DMS114 treated with DMSO at 0.1 percent for 48 hours (cell line): Measurements from ENCODE around the gene KCNN2.

Source experiments
- DNase-seq: peaks from one replicate; lab custom pipeline; 2025; ENCODE audit not compliant: unreplicated experiment; lab: John Stamatoyannopoulos, UW

KCNN2 gene

DNA sequence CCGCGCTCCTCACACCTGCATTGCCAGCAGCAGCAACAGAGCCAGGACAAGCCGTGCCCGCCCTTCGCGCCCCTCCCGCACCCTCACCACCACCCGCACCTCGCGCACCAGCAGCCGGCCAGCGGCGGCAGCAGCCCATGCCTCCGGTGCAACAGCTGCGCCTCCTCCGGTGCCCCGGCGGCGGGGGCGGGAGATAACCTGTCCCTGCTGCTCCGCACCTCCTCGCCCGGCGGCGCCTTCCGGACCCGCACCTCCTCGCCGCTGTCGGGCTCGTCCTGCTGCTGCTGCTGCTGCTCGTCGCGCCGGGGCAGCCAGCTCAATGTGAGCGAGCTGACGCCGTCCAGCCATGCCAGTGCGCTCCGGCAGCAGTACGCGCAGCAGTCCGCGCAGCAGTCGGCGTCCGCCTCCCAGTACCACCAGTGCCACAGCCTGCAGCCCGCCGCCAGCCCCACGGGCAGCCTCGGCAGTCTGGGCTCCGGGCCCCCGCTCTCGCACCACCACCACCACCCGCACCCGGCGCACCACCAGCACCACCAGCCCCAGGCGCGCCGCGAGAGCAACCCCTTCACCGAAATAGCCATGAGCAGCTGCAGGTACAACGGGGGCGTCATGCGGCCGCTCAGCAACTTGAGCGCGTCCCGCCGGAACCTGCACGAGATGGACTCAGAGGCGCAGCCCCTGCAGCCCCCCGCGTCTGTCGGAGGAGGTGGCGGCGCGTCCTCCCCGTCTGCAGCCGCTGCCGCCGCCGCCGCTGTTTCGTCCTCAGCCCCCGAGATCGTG, 517 bp downstream of the KCNN2 start:
- DNase-seq, result no peak

DNA sequence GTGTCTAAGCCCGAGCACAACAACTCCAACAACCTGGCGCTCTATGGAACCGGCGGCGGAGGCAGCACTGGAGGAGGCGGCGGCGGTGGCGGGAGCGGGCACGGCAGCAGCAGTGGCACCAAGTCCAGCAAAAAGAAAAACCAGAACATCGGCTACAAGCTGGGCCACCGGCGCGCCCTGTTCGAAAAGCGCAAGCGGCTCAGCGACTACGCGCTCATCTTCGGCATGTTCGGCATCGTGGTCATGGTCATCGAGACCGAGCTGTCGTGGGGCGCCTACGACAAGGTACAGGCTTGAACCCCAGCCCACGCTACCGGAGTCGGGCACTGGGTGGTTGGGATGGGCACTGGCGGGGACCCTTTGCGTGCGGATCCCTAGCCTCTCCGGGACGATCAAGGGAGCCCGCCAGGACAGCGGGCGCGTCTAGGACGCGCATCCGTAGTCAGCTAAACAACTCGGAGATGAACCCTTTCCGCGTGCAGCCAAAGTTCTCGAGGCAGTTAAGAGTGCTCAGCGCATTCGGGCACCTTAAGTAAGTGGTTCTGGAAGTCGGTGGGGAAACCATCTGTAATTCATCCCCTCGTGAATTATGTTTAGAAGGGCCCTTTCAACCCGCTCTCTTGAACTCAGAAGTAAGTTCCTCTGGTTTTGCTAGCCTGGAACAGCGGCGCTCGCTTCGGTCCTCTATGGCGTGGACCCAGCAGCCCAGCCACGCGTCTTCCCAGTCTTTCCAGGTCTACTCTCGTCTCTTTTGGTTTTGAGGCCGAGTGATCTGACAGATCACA, 1.3 kb downstream of the KCNN2 start:
- no peak for DNase-seq

DNA sequence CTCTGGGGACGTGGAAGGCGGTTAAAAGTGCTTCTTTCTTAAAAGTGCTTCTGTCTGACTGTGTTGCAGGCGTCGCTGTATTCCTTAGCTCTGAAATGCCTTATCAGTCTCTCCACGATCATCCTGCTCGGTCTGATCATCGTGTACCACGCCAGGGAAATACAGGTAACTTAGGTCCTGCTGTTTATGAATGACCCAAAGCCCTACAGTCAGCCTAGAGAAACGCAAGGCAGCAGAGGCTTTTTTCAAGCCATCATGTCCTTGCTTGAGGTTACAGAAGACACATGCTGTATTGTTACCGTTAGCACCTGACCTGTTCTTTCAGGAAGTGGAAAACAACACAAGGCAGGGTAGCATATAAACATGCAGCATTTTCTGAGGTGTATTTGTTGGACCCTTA, 2.0 kb downstream of the KCNN2 start:
- DNase-seq, result no peak

DNA sequence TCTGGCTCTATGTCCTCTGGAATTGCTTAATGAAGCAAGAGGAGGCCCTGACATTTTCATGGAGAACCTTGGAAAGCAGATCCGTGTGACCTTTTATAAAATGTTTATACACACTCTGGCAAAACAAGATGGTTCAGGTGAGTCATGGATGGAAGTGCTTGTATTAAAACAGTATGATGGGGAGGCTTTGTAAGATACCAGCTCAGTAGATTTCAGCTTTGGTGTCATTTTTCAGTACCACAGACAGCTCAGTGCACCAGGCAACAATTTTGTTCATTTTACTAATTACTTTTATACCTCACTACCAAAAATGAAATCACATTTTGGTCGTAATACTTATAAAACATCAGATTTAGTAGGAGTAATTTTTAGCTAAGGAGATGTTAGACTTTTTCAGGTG, 5.2 kb downstream of the KCNN2 start:
- DNase-seq, result no peak

DNA sequence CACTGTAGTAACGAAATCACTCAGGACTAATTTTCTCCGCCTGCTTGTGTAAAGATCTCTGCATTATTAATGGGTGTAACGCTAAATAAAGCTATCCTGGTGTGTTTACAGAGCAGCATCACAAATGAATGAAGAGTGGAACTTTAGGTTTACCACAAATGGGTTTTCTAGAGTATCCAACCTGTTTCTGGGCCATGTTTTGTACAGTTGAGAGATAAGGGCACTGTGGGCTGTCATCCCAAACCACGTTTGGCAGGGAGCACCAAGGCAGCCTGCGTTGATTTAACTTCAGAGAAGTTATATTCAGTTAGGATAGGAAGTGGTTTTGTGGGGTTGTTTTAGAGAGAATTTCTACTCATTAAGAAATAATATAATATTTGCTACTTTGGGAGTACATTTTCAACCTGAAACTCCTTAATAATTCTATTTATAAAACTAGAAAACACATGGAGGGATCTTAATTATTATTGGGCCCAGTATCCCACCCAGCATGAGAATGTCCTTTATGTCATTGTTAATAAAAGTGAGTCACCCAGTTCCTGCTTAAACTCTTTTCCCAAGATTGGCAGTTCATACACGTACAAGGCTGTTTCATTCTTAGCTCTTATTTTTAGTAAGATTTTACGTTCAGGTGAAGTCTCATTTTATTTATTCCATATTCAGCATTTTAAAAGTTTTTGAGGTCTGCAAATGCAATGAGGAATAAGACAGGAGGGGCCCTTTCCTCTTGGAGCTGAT, 8.0 kb downstream of the KCNN2 start:
- DNase-seq, result no peak

DNA sequence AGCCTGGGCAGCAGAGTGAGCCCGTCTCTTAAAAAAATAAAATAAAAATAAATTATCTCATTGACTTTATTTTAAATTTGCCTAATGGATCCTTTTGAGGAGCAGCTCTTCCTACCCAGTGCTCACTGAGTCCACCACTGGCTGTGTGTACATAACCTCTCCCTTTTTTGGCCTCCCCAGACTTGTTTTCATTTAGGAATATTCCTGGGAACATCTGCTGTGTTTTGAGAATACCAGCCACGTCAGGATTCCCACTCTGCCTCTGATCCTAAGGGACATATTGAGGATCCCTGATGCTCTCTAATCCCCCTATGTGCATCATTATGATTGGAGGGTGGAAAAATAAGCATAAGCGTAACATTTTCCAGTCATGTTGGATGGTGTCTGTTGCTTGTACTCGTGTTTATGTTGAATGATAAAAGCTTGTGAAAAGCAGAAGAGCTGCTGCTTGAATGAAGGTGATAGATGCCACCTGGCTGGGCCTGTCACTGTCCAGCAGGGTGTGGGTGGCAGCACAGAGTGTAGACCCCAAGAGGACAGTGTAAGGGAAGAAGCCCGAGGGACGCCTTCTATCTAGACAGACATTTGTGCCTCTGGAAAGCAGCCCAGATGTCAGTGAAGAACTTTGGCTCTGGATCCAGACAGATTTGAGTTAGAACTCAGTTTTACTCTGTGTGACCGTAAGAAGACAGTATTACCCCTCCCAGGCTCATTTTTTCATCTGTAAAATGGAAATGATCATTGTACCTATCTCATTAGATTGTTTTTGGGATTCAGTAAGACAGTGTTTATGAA, 15.4 kb downstream of the KCNN2 start:
- no peak for DNase-seq

DNA sequence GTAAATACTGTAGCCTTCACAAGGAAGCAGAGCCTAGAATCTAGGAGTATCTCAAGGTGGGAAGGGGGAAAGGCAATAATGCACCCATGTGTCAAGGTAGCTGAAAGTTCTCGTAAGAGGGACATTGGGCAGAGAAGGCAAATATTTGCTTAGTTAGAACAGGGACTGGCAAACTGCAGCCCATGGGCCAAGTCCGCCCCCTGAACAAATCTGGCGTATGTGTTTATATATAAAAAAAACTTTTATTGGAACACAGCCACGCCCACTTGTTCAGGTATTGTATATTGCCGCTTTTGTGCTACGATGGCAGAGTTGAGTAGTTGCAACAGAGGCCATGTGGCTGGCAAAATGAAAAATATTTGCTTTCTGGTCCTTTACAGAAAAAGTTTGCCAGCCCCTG, 16.1 kb downstream of the KCNN2 start:
- no peak for DNase-seq

DNA sequence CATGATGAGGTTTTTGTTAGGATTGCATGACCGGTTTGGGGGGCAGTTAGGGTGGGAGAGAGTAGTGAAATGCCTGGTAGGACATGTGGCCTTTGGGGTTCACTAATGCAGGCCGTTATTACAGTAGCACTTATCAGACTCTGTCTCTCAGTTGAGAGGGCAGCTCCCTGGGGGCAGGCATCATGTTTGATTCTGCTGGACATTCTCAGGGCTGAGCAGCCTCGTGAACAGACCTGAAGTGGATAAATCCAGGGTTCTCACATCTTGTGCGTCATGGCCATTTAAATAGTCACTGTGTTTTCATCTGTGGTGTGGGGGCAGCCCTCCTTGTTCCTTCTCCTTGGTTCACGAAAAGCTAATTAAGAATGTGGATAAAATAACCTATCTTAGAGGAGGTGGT, 18.9 kb downstream of the KCNN2 start:
- DNase-seq, result no peak

DNA sequence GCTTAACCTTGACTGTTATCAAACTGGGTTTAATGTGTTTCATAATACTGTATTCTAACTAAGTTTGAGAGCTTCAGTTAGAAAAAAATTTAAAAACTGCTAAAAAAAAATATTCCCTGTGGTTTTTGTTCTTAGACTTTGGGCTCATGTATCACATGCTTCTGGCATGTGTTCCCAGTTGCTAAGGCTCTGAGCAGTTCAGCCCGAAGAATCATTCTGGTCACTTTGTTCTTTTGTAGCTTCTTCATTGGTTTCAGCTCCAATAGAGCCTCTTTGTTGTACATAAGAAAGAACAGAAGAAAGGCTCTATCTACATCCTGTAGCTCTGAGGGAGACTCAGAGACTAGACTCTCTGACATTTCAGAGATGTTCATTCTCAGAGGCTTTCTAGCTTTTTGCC, 25.6 kb downstream of the KCNN2 start:
- DNase-seq, result no peak

DNA sequence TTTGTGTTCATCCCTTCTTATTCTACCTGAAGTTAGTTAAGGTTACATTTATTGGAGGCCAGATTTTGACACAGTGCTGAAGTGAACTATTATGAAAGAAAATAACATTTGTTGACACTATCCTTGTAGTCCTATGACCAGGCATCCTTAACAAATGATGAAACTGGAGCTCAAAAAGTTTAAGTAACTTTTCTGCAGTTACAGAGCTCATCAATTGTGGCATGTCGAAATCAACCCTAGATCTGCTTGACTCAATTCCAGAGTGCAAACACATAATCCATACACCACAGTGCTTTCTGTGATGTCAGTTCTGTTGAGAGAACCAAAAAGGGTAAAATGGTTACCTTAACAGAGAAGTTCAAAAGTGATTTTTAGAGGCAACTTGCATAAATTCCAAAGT, 28.6 kb downstream of the KCNN2 start:
- no peak for DNase-seq

DNA sequence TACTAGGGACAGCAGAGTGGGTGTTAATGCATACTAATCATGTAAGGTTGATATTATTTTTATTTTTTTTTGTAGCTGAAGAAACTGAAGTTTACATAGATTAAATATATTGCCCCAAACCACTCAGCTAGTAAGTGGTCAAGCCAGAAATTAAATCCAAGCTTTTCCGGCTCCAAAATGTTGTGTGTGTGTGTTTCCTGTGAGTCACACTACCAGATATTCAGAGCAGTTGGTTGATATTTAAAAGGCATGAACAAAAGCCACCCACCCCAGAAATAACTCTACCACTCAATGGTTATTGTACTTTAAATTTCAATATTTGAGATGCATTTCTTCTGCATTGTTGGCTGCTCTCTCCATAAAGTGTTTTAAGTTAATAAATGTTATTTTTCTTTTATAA, 29.5 kb downstream of the KCNN2 start:
- no peak for DNase-seq

DNA sequence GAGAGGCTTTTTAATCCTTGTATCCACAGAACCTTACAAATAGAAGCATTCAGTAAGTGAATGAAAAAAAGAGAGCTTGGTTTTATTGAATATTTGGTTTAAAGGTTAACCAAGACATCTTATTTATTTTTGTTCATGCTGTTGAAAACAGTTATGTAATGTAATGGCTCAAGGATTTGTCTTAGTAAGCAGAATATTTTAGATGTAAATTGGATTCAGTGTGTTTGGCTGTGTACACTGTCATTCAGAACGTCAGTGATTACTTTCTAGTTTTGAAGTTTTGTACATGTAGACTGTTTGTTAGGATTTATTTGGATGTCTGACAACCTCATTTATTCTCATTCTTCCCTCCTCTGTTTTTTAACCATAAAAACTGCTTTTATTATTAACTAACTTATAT, 31.3 kb downstream of the KCNN2 start:
- DNase-seq, result no peak

DNA sequence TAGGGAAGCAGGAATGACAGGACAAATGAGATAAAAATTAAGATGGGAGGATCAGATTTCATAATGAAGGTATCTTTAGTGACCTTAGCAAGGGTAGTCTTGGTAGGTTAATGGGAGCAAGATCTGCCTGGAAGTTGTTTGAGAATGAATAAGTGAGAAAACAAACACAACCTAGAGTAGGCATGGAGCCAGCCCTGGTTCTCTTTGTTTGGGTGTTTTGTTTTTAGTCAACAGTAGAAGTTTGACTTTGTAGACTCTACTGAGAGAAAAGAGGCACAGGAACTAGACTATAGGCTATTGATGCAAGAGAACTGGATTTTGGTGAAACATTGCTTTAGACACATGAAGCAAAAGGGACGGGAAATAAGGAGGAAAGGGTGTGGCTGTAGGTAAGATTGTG, 40.3 kb downstream of the KCNN2 start:
- DNase-seq, result no peak

DNA sequence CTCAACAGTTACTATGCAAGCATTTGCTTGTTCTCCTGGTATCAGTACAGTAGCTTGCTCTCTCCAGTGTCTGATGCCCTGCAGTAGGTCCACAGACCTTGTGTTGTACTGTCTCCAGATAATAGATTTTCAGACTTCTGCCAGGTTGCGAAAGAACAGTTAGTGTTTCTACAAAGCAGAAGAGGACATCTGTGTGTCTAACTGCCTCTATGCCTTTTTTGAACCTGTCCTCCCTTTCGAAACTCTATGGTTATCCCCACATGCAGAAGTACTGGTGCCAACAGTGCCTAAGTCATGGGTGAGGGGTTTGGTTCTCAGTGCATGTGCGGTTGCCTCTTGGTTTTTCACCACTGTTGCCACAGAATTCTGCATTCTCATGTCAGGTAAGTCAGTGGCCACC, 45.9 kb downstream of the KCNN2 start:
- DNase-seq, result no peak

DNA sequence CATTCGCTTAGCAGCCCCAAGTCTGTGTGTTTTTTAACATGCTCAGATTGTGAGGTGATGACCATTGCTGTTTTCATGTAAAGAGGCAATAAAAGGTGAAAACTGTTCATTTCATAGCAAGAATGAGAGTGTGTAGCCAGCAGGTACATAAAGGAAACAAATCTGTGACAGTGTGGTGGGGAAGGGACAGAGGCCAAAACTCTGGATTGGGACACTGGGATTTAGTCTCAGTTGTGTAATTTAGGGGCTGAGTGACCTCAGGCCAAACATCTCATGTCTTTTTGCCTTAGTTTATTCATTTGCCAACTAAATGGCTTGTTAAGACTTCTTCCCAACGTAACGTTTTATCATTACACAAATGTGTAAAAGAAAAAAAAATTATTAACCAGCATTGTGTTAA, 47.0 kb downstream of the KCNN2 start:
- DNase-seq, result no peak

DNA sequence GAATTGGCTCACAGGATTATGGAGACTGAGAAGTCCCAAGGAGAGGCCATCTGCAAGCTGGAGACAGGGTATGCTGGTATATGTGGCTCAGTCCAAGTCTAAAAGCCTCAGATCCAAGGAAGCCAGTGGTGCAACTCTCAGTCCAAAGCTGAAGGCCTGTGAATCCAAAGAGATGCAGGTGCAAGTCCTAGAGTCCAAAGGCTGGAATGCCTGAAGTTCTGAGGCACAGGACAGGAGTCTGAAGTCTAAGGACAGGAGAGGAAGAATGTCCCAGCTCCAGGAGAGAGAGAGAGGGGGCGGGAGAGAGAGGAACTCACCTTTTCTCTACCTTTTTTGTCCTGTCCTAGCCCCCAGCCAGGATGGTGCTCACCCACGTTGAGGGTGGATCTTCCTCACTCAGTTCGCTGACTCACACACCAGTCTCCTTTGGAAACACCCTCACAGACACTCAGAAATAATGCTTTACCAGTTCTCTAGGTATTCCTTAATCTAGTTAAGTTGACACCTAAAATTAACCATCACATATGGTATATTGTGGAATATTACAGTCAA, 49.6 kb downstream of the KCNN2 start:
- no peak for DNase-seq

DNA sequence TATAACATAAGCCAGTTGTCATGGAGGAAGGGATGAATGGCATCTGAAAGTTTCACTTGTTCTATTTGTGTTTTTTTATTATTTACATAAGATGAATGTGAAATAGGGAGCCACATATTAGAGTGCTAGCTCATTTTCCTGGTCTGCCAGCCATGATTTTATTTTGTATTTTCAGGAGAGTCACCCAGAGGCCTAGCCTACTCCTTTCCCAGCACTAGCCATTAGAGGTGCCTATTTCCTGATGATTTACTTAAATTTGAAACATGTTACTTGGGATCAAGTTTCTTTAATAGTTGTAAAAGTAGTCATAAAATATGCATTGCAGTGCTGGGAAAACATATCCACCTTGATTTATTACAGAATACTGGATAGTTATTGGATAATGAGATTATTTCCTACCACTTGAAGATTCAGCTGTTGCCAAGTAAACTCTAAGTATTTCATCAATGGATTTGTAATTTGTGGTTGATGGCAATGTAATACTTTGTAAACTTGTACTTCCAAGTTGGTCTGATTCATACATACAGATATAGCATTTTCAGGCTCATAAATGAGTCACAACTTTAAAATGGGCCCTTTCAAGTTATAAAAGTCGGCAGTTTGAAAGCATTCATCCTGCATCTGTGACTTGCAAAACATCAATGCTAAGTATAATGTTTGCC, 50.8 kb downstream of the KCNN2 start:
- no peak for DNase-seq

DNA sequence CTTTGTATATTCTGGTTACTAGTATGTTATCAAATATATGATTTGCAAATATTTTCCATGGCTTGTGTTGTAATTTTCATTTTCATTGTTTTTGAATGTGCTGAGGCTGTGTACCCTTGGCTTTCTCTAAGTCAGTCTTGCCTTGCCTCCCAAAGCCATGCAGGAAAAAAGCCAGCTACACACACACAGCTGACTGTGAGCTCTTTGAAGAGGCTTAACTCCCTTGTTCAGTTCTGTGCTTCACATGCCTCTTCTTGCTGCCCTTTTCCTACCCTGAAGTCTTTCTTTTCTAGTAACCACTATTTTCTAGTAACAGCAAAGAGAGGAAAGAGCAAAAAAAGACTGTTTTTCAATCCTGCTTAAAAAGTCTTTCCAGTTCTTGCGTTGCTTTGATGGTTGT, 53.9 kb downstream of the KCNN2 start:
- no peak for DNase-seq

DNA sequence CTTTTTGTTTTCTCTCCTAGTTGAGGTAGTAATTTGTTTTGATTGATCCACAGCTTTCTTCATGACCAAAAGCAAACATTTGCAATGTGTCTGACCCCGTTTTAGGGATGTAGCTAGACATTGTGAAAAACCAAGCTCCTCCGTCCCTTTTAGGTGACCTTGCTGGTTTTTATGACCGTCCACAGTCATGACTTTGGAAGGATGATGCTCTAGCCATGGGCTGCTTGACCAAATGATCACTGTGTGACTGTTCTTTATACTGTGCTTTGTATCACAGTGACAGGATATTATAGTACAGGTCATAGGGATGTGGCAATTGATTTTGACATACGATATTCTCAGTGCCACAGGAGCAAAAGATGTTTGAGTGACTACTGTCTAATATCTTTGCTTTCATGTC, 54.4 kb downstream of the KCNN2 start:
- no peak for DNase-seq

DNA sequence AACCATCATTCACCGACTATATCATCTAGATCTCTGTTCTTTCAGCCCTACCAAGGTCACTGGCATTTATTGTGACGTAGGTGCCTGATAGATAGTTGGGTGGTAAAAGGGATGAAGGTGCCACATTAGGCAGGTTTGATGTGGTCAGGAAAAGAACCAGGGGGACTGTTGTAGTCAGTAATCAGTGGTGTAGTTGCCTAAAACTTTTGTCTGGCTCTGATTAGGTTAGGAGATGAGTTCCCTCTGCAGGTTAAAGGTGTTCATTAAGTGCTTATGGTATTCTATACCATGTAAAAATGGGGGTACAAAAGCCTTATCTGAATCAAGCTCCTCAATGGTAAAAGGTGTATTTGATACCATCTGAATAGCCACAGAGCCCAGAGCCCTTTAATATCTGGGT, 55.6 kb downstream of the KCNN2 start:
- DNase-seq, result no peak
